Measurements from ENCODE around the gene ZDHHC4. TPM values are rescaled to one million over a fixed set of nuclear protein-coding genes. Genes with fewer than 3 reads are reported as not detected.

The ZDHHC4 gene
- total and polyA plus RNA-seq, 2 of the 8 experiments (the other 6 are each of a cell fraction or from before 2014, with no cell fraction given): 50.2 to 171 TPM

- TF ChIP-seq, protein P1, sequence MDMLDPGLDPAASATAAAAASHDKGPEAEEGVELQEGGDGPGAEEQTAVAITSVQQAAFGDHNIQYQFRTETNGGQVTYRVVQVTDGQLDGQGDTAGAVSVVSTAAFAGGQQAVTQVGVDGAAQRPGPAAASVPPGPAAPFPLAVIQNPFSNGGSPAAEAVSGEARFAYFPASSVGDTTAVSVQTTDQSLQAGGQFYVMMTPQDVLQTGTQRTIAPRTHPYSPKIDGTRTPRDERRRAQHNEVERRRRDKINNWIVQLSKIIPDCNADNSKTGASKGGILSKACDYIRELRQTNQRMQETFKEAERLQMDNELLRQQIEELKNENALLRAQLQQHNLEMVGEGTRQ (IDR thresholded peaks at IDR 0.05; ENCODE audit: low read length): no peak
- TF ChIP-seq, protein P2, sequence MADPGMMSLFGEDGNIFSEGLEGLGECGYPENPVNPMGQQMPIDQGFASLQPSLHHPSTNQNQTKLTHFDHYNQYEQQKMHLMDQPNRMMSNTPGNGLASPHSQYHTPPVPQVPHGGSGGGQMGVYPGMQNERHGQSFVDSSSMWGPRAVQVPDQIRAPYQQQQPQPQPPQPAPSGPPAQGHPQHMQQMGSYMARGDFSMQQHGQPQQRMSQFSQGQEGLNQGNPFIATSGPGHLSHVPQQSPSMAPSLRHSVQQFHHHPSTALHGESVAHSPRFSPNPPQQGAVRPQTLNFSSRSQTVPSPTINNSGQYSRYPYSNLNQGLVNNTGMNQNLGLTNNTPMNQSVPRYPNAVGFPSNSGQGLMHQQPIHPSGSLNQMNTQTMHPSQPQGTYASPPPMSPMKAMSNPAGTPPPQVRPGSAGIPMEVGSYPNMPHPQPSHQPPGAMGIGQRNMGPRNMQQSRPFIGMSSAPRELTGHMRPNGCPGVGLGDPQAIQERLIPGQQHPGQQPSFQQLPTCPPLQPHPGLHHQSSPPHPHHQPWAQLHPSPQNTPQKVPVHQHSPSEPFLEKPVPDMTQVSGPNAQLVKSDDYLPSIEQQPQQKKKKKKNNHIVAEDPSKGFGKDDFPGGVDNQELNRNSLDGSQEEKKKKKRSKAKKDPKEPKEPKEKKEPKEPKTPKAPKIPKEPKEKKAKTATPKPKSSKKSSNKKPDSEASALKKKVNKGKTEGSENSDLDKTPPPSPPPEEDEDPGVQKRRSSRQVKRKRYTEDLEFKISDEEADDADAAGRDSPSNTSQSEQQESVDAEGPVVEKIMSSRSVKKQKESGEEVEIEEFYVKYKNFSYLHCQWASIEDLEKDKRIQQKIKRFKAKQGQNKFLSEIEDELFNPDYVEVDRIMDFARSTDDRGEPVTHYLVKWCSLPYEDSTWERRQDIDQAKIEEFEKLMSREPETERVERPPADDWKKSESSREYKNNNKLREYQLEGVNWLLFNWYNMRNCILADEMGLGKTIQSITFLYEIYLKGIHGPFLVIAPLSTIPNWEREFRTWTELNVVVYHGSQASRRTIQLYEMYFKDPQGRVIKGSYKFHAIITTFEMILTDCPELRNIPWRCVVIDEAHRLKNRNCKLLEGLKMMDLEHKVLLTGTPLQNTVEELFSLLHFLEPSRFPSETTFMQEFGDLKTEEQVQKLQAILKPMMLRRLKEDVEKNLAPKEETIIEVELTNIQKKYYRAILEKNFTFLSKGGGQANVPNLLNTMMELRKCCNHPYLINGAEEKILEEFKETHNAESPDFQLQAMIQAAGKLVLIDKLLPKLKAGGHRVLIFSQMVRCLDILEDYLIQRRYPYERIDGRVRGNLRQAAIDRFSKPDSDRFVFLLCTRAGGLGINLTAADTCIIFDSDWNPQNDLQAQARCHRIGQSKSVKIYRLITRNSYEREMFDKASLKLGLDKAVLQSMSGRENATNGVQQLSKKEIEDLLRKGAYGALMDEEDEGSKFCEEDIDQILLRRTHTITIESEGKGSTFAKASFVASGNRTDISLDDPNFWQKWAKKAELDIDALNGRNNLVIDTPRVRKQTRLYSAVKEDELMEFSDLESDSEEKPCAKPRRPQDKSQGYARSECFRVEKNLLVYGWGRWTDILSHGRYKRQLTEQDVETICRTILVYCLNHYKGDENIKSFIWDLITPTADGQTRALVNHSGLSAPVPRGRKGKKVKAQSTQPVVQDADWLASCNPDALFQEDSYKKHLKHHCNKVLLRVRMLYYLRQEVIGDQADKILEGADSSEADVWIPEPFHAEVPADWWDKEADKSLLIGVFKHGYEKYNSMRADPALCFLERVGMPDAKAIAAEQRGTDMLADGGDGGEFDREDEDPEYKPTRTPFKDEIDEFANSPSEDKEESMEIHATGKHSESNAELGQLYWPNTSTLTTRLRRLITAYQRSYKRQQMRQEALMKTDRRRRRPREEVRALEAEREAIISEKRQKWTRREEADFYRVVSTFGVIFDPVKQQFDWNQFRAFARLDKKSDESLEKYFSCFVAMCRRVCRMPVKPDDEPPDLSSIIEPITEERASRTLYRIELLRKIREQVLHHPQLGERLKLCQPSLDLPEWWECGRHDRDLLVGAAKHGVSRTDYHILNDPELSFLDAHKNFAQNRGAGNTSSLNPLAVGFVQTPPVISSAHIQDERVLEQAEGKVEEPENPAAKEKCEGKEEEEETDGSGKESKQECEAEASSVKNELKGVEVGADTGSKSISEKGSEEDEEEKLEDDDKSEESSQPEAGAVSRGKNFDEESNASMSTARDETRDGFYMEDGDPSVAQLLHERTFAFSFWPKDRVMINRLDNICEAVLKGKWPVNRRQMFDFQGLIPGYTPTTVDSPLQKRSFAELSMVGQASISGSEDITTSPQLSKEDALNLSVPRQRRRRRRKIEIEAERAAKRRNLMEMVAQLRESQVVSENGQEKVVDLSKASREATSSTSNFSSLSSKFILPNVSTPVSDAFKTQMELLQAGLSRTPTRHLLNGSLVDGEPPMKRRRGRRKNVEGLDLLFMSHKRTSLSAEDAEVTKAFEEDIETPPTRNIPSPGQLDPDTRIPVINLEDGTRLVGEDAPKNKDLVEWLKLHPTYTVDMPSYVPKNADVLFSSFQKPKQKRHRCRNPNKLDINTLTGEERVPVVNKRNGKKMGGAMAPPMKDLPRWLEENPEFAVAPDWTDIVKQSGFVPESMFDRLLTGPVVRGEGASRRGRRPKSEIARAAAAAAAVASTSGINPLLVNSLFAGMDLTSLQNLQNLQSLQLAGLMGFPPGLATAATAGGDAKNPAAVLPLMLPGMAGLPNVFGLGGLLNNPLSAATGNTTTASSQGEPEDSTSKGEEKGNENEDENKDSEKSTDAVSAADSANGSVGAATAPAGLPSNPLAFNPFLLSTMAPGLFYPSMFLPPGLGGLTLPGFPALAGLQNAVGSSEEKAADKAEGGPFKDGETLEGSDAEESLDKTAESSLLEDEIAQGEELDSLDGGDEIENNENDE (IDR thresholded peaks at IDR 0.05; ENCODE audit: insufficient replicate concordance, low read length): no peak
- no peak for TF ChIP-seq CEBPB (IDR thresholded peaks at IDR 0.05; ENCODE audit: low read depth, low read length)
- TF ChIP-seq EZH2 (IDR thresholded peaks at IDR 0.05; ENCODE audit: low read depth, low read length, severe bottlenecking): no peak
- TF ChIP-seq SP2 (IDR thresholded peaks at IDR 0.05; ENCODE audit: low read length): no peak
Observed at GRCh38 chr7:6631605-6632004, 54.4 kb downstream of the ZDHHC4 start (continued).

All from H1 (cell line).